ENCODE measurements around the gene MCC. TPM values are rescaled to one million over a fixed set of nuclear protein-coding genes. Genes with fewer than 3 reads are reported as not detected.
A peak's percentile ranks its signal among the peaks of the same experiment; 100 is the strongest.

Gene MCC
- total and polyA plus RNA-seq, 2 experiments from 2014 or later: 8.3 to 31.5 TPM

- H3K36me3 ChIP-seq (replicated peaks; ENCODE audit: insufficient read depth, low read depth): no peaks in the 10 kb centered on the region
- WGBS (ENCODE audit: low lambda C conversion rate, missing lambda C conversion rate): 67% methylated on average over 4 of the region's 4 CpGs
- no peaks in the 10 kb centered on the region for H3K9me3 ChIP-seq (ENCODE audit: low read depth)
- peak overlapping the region; percentile 11 for H3K4me2 ChIP-seq
- DNase-seq (ENCODE audit: low spot score): no peak
- no peak for TF ChIP-seq CTCF (IDR thresholded peaks at IDR 0.05; ENCODE audit: poor library complexity)
- no peak for TF ChIP-seq EZH2phosphoT487 (IDR thresholded peaks at IDR 0.05; ENCODE audit: low read depth, severe bottlenecking, unreplicated experiment)
- TF ChIP-seq EZH2 (IDR thresholded peaks at IDR 0.05; ENCODE audit: borderline replicate concordance): no peak
- peaks cover 94% of the 10 kb centered on the region for H3K79me2 ChIP-seq
- H4K20me1 ChIP-seq (ENCODE audit: insufficient read depth, poor library complexity, severe bottlenecking): no peaks in the 10 kb centered on the region
- H3K4me1 ChIP-seq (ENCODE audit: insufficient read depth): peaks cover 35% of the 10 kb centered on the region
- H3K4me3 ChIP-seq: no peak overlapping the region
- no peaks in the 10 kb centered on the region for H3K9me2 ChIP-seq (replicated peaks; ENCODE audit: insufficient read depth)
- H3K27ac ChIP-seq: no peak overlapping the region
- H2AFZ ChIP-seq: no peak overlapping the region
- no peaks in the 10 kb centered on the region for H3K27me3 ChIP-seq
Measured at GRCh38 chr5:113269023-113269997, 218.9 kb downstream of the MCC start.

GRCh38 chr5:113268232-113268631 lies 220.0 kb downstream of the MCC start:
- WGBS (ENCODE audit: low lambda C conversion rate, missing lambda C conversion rate): 94% methylated on average over 4 of the region's 4 CpGs
- no peak overlapping the region for H3K27ac ChIP-seq
- no peaks in the 10 kb centered on the region for H3K9me3 ChIP-seq (ENCODE audit: low read depth)
- H3K4me2 ChIP-seq: no peak overlapping the region
- H3K4me1 ChIP-seq (ENCODE audit: insufficient read depth): peaks cover 45% of the 10 kb centered on the region
- H3K79me2 ChIP-seq: peaks cover 84% of the 10 kb centered on the region
- DNase-seq (ENCODE audit: low spot score): no peak
- no peak overlapping the region for H2AFZ ChIP-seq
- H4K20me1 ChIP-seq (ENCODE audit: insufficient read depth, poor library complexity, severe bottlenecking): no peaks in the 10 kb centered on the region
- H3K9me2 ChIP-seq (replicated peaks; ENCODE audit: insufficient read depth): no peaks in the 10 kb centered on the region
- no peak overlapping the region for H3K4me3 ChIP-seq
- TF ChIP-seq EZH2 (IDR thresholded peaks at IDR 0.05; ENCODE audit: borderline replicate concordance): no peak
- no peak for TF ChIP-seq CTCF (IDR thresholded peaks at IDR 0.05; ENCODE audit: poor library complexity)
- no peak for TF ChIP-seq EZH2phosphoT487 (IDR thresholded peaks at IDR 0.05; ENCODE audit: low read depth, severe bottlenecking, unreplicated experiment)
- no peaks in the 10 kb centered on the region for H3K27me3 ChIP-seq
- H3K36me3 ChIP-seq (replicated peaks; ENCODE audit: insufficient read depth, low read depth): no peaks in the 10 kb centered on the region

- Histone ChIP-seq H3K79me2 (peaks cover 83% of the 10 kb centered on the region), H3K4me2 (no peak overlapping the region), H3K4me1 (ENCODE audit: insufficient read depth) (peaks cover 46% of the 10 kb centered on the region), H4K20me1 (ENCODE audit: insufficient read depth, poor library complexity, severe bottlenecking) (no peaks in the 10 kb centered on the region), H3K27ac (no peak overlapping the region), H3K27me3 (no peaks in the 10 kb centered on the region), H3K9me2 (replicated peaks; ENCODE audit: insufficient read depth) (no peaks in the 10 kb centered on the region), H2AFZ (no peak overlapping the region), H3K4me3 (no peak overlapping the region), H3K36me3 (replicated peaks; ENCODE audit: insufficient read depth, low read depth) (no peaks in the 10 kb centered on the region), H3K9me3 (ENCODE audit: low read depth) (no peaks in the 10 kb centered on the region)
- WGBS (ENCODE audit: low lambda C conversion rate, missing lambda C conversion rate): 75% methylated on average over 6 of the region's 6 CpGs
- TF ChIP-seq EZH2phosphoT487 (IDR thresholded peaks at IDR 0.05; ENCODE audit: low read depth, severe bottlenecking, unreplicated experiment) (no peak), EZH2 (IDR thresholded peaks at IDR 0.05; ENCODE audit: borderline replicate concordance) (no peak), CTCF (IDR thresholded peaks at IDR 0.05; ENCODE audit: poor library complexity) (no peak)
- DNase-seq (ENCODE audit: low spot score): no peak
Measured at GRCh38 chr5:113267361-113267900, 220.8 kb downstream of the MCC start.

Measured in hepatocyte (in vitro differentiated cells).